HG03432 (cell line): ENCODE results near the gene GZMB.
"Not testable (repeated sequence)": the region's sequence is repeated elsewhere in the genome, so short reads cannot be mapped to it uniquely, and the experiment has no call there.

Source experiments
- ATAC-seq: cut with Tn5 transposase; IDR thresholded peaks from one replicate; pipeline ENCODE4 v1.9.1; 2021; ENCODE audit warnings: mild to moderate bottlenecking, moderate library complexity; ENCODE audit not compliant: unreplicated experiment

Gene GZMB, protein sequence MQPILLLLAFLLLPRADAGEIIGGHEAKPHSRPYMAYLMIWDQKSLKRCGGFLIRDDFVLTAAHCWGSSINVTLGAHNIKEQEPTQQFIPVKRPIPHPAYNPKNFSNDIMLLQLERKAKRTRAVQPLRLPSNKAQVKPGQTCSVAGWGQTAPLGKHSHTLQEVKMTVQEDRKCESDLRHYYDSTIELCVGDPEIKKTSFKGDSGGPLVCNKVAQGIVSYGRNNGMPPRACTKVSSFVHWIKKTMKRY

GRCh38 chr14:24634158-24634557 lies at the start of gene GZMB:
TSS of gene GZMB (minus strand) at chr14:24634190. CDS start at chr14:24634160, 30 bp downstream.
- no peak for ATAC-seq

GRCh38 chr14:24681056-24681455 lies 47.1 kb upstream of the GZMB start:
- ATAC-seq, result no peak

GRCh38 chr14:24680516-24680915 lies 46.5 kb upstream of the GZMB start:
- no peak for ATAC-seq

DNA sequence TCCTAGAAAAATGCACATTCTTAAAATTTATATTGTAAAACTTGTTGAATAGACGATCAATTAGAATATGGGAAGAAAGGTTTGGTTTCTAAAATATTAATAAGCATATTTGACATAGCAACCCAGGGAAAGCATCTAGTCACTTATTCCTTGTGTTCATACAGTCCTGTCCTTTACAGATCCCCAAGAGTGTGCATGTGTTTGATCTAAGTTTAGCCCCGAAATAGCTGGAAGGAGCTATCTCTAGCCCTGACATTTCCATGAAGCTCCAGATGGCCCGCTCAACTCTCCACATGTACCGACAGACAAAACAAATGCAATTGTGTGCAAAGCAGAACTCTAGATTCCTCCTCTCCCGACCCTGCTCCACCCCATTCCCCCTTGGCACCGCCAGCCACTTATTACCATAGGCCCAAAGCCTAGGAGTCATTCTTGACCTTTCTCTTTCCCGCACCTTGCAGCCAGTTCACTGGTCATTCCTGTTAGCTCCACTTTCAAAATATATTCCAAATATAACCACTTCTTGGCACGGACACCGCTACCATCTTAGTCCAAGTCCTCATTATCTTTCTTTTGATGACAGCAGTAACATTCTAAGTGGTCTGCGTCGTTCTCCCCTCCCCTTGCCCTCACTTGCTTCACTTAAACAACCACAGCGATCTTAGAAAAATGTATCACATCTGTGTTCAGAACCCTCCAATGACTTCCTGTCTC lies 45.4 kb upstream of the GZMB start:
- ATAC-seq, result no peak

- ATAC-seq, result peak; percentile 78
These were observed 44.8 kb upstream of the GZMB start for GRCh38 chr14:24678801-24679247.

GRCh38 chr14:24677956-24678355 lies 44.0 kb upstream of the GZMB start:
- no peak for ATAC-seq

DNA sequence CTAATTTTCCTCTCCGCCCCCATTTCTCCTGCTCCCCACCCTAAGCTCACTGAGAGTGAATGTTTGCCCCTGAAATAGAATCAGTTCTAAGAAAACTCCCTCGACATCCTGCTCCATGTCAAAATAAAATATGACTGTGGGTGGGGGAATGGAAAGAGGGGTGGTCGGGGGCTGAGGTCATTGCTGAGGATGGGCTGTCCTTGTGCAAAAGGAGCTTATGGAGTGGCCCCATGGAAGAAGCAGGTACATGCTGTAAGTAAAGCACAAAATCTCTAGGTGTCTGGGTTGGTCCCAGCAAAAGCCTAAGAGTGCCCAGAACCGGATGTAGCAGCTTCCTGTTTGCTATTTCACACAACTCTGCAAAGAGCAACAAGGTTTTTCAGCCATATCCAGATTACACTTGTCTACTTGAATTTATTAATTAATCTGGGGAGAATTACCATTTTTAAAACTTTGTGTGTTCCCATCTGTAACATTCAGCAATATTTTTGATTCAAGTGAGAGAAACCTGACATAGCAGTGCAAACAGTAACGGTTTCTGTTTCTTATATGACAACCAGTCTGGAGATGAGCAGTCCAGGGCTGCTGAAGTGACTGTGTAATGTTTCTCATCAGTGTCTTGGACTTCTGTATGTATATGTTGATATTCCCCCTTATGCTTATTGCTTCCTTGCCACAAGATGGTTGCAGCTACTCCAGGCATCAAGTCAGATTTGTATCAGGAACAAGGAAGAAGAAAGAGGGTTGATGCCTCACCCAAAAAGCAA lies 40.4 kb upstream of the GZMB start:
- ATAC-seq, result peak; percentile 67

DNA sequence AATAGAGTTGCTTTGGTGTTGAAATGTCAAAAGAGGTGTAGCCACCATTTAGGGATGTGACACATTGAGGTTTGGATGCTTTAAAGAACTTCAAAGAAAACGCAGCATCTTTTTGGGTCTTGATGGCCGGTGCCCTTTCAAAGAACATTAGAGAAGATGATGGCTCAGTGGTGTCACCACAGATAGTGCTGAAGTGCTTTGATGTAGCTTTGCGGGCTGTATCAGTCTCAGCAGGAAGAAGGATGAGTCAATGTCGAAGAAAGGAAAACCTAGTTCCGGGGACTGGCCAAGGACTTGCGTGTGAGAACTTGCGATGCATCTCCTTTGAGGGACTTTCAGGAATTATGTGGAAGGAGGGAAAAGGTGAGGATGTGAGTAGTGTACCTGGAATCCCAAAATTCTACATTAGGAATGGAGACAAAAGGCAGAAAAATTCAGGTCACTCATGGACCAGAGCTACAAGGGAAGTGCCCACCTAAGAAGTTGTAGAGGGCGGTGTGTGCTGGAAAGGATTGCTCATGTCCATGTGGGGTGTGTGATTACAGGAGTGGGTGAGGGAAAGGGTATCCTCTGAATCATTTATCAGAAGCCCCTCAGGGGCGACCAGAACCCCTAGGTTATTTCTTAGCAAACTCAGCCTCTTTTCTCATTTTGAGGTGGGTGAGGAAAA lies 39.7 kb upstream of the GZMB start:
- ATAC-seq, result peak; percentile 64

- ATAC-seq, result peak; percentile 53
These were observed 39.1 kb upstream of the GZMB start for GRCh38 chr14:24673059-24673458.

GRCh38 chr14:24670594-24670993 lies 36.6 kb upstream of the GZMB start:
- ATAC-seq, result no peak

DNA sequence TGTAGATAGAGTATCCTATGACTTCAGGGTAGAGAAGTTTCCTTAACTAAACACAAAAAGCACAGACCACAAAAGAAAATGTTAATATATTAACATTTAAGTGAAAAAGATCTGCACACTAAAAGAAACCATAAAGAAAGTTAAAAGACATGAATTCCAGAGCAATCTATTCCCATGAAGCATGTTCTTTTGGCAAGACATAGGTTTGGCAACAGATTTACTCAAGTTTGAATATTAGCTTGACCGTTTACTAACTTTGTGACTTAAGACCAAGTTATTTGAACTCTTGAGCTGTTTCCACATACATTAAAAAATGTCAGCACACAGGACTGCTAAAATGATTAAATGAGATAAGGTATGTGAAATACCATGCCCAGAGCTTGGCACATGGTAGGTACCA lies 35.7 kb upstream of the GZMB start:
- ATAC-seq, result no peak

GRCh38 chr14:24665440-24665991 lies 31.5 kb upstream of the GZMB start:
- peak; percentile 97 for ATAC-seq

DNA sequence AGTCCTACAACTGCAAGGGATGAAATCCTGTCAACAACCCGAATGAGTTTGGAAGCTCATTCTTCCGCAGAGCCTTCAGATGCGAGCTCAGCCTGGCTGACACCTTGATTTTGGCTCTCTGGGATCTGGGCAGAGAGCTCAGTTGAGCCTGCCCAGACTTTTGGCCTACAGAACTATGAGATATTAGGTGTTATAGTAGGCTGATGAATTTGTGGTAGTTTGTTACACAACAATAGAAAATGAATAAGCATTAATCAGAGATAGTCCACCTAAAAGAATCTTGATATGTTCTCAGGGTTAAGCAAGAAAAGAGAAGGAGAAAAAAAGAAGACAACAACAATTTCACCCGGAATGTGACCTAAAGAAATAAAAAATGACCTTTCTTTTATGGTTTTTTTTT lies 30.4 kb upstream of the GZMB start:
- no peak for ATAC-seq

DNA sequence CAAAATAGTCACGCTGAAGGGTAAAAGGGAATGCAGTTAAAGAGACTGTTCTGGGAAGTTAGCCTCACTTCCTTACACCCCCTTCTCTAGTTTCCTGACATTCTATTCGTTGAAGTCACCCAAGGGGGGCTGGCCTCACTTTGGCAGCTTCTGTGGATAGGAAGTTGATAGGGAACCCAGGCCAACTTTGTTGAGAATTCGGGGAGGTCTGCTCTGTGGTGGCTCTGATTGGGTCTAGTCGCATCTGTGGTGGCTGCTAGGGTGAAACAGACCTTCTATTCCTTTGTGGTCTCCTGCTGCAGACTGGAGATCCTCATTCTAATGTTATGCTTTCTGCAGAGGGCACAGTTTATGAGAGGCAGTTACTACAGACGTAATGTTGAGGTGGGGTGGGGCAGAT lies 28.8 kb upstream of the GZMB start:
- no peak for ATAC-seq

DNA sequence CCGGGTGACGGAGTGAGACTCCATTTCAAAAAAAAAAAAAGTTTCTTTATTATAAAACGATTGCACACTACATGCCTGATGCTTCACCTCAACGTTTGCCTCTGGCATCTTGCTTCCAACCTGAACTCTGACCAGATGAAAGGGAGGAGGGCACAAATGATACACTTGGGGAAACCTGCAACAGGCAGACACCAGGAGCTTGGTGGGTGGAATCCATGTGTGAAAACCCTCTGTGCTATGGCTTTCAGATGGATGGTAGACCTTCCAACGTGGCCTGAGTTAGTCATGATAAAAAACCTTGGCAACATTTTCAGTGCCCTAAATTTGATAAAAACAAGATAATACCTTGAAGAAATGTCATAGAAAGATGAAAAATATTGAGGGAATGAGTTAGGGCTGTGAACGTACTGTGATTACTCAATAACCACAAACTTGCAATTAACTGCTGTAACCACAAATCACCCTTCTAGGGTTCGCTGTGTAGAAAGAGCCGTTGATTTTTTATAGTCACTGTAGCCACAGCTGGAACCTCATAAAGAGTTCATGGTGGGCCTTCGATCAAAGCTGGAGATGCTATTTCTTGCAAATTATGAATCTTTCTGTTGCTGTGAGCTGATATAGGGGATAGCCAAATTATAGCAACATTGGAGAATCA lies 26.1 kb upstream of the GZMB start:
- no peak for ATAC-seq

DNA sequence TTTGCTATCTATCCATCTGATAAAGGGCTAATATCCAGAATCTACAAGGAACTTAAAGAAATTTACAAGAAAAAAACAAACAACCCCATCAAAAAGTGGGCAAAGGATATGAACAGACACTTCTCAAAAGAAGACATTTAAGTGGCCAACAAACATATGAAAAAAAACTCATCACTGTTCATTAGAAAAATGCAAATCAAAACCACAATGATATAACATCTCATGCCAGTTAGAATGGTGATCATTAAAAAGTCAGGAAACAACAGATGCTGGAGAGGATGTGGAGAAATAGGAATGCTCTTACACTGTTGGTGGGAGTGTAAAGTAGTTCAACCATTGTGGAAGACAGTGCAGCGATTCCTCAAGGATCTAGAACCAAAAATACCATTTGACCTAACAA lies 14.4 kb upstream of the GZMB start:
- not testable (repeated sequence) for ATAC-seq

GRCh38 chr14:24639905-24640304 lies 5.9 kb upstream of the GZMB start:
- ATAC-seq, result no peak

- no peak for ATAC-seq
These were observed 5.3 kb upstream of the GZMB start for GRCh38 chr14:24639270-24639669.

DNA sequence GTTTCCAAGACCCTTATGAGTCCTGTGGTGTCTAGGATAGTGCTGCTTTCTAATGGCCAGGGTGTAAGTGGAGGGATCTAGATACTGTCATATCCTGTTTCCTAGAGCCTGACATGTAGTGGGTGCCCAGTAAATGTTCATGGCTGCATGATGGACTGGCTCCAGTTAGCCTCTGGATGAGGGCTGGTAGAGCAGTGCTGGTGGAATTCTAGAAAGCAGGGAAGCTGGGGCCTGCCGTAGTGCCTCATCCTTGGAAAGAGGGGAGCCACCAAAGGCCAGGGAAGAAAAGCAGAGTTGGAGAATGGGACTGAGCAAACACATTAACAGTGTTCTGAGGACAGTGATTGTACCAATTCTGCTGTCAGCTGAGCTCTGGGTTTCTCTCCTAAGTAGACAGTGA lies 637 bp downstream of the GZMB start:
- ATAC-seq, result no peak

- no peak for ATAC-seq
These were observed 1.2 kb downstream of the GZMB start for GRCh38 chr14:24632761-24633160.
